Stomach (tissue), 4 donors: ENCODE data around the gene ZNF460.

Source experiments
- CTCF ChIP-seq, 7 experiments: fragments of 450-650 bp in 4 of 7; fragments of 200-600 bp in 3 of 7; sonication (generic) in 3 of 7; IDR thresholded peaks; one replicate each; pipeline ENCODE4 v1.5.1; 2016 to 2019; ENCODE audit warnings: antibody characterized with exemption in 7 of 7, control low read depth in 2 of 7, mild to moderate bottlenecking in 1 of 7
- POLR2AphosphoS5 ChIP-seq, 3 donors: sonication (generic); formaldehyde crosslinking; IDR thresholded peaks; one replicate each; pipeline ENCODE4 v1.6.1; 2016; ENCODE audit warnings: antibody characterized with exemption in 3 of 3

GRCh38 chr19:57314146-57314545 lies 33.9 kb downstream of the ZNF460 start:
- TF ChIP-seq CTCF (IDR thresholded peaks at IDR 0.05) (no peak), POLR2AphosphoS5 (IDR thresholded peaks at IDR 0.05) (no peak)
